ENCODE results near the gene RPGR.

The RPGR gene

GRCh38 chrX:38351346-38351745, 24.0 kb upstream of the RPGR start:
- Histone ChIP-seq H3K4me3 (ENCODE audit: low read length) (no peak overlapping the region), H2BK5ac (ENCODE audit: low read length) (no peak overlapping the region), H3K27ac (ENCODE audit: low read depth, low read length) (no peak overlapping the region), H3K36me3 (ENCODE audit: control insufficient read depth, insufficient read depth, low read length) (no peaks in the 10 kb centered on the region), H3K9ac (ENCODE audit: low read length) (no peak overlapping the region), H3K4me2 (ENCODE audit: low read length) (no peak overlapping the region), H3K27me3 (ENCODE audit: insufficient read depth, low read length, poor library complexity) (no peaks in the 10 kb centered on the region), H3K56ac (ENCODE audit: low read length) (no peak overlapping the region), H4K5ac (ENCODE audit: low read length) (no peak overlapping the region), H3K79me2 (ENCODE audit: control insufficient read depth, insufficient read depth, low read length) (no peaks in the 10 kb centered on the region), H2BK120ac (ENCODE audit: low read depth, low read length) (no peak overlapping the region), H4K8ac (ENCODE audit: low read depth, low read length) (no peak overlapping the region), H3K4ac (ENCODE audit: low read depth, low read length) (no peak overlapping the region), H3K79me1 (ENCODE audit: low read length) (no peaks in the 10 kb centered on the region), H3K18ac (ENCODE audit: low read length) (no peak overlapping the region), H3K23ac (ENCODE audit: low read length) (no peak overlapping the region), H2BK15ac (replicated peaks; ENCODE audit: low read depth) (no peak overlapping the region), H2AK5ac (ENCODE audit: low read length) (no peak overlapping the region), H3K4me1 (ENCODE audit: control insufficient read depth, low read depth, low read length) (no peaks in the 10 kb centered on the region)
- no peak for DNase-seq
- WGBS (ENCODE audit: extremely low coverage, insufficient coverage, low lambda C conversion rate): no CpG with 5 or more reads among the region's 3 CpGs

- Histone ChIP-seq H2BK120ac (ENCODE audit: low read depth, low read length) (no peak overlapping the region), H4K5ac (ENCODE audit: low read length) (no peak overlapping the region), H3K4me1 (ENCODE audit: control insufficient read depth, low read depth, low read length) (no peaks in the 10 kb centered on the region), H3K27me3 (ENCODE audit: insufficient read depth, low read length, poor library complexity) (no peaks in the 10 kb centered on the region), H3K4me2 (ENCODE audit: low read length) (no peak overlapping the region), H4K8ac (ENCODE audit: low read depth, low read length) (no peak overlapping the region), H3K79me1 (ENCODE audit: low read length) (no peaks in the 10 kb centered on the region), H3K18ac (ENCODE audit: low read length) (no peak overlapping the region), H3K4me3 (ENCODE audit: low read length) (no peak overlapping the region), H3K79me2 (ENCODE audit: control insufficient read depth, insufficient read depth, low read length) (no peaks in the 10 kb centered on the region), H3K4ac (ENCODE audit: low read depth, low read length) (no peak overlapping the region), H2AK5ac (ENCODE audit: low read length) (no peak overlapping the region), H2BK5ac (ENCODE audit: low read length) (no peak overlapping the region), H3K27ac (ENCODE audit: low read depth, low read length) (no peak overlapping the region), H3K23ac (ENCODE audit: low read length) (no peak overlapping the region), H3K9ac (ENCODE audit: low read length) (no peak overlapping the region), H2BK15ac (replicated peaks; ENCODE audit: low read depth) (no peak overlapping the region), H3K56ac (ENCODE audit: low read length) (no peak overlapping the region), H3K36me3 (ENCODE audit: control insufficient read depth, insufficient read depth, low read length) (no peaks in the 10 kb centered on the region)
- peak; percentile 60 for DNase-seq
- no CpG with 5 or more reads among the region's 2 CpGs for WGBS (ENCODE audit: extremely low coverage, insufficient coverage, low lambda C conversion rate)
Measured at GRCh38 chrX:38347136-38347535, 19.8 kb upstream of the RPGR start.

GRCh38 chrX:38346150-38346549, 18.8 kb upstream of the RPGR start:
- no peak overlapping the region for H3K56ac ChIP-seq (ENCODE audit: low read length)
- H3K27me3 ChIP-seq (ENCODE audit: insufficient read depth, low read length, poor library complexity): no peaks in the 10 kb centered on the region
- no peak overlapping the region for H3K4ac ChIP-seq (ENCODE audit: low read depth, low read length)
- H3K79me2 ChIP-seq (ENCODE audit: control insufficient read depth, insufficient read depth, low read length): no peaks in the 10 kb centered on the region
- no peak overlapping the region for H4K8ac ChIP-seq (ENCODE audit: low read depth, low read length)
- H3K4me1 ChIP-seq (ENCODE audit: control insufficient read depth, low read depth, low read length): no peaks in the 10 kb centered on the region
- no peak overlapping the region for H3K27ac ChIP-seq (ENCODE audit: low read depth, low read length)
- H4K5ac ChIP-seq (ENCODE audit: low read length): no peak overlapping the region
- H2AK5ac ChIP-seq (ENCODE audit: low read length): no peak overlapping the region
- H3K23ac ChIP-seq (ENCODE audit: low read length): no peak overlapping the region
- DNase-seq: no peak
- no peak overlapping the region for H3K18ac ChIP-seq (ENCODE audit: low read length)
- no peak overlapping the region for H3K9ac ChIP-seq (ENCODE audit: low read length)
- no peak overlapping the region for H2BK120ac ChIP-seq (ENCODE audit: low read depth, low read length)
- no CpG with 5 or more reads among the region's 5 CpGs for WGBS (ENCODE audit: extremely low coverage, insufficient coverage, low lambda C conversion rate)
- H2BK5ac ChIP-seq (ENCODE audit: low read length): no peak overlapping the region
- no peak overlapping the region for H3K4me2 ChIP-seq (ENCODE audit: low read length)
- no peak overlapping the region for H2BK15ac ChIP-seq (replicated peaks; ENCODE audit: low read depth)
- H3K36me3 ChIP-seq (ENCODE audit: control insufficient read depth, insufficient read depth, low read length): no peaks in the 10 kb centered on the region
- no peak overlapping the region for H3K4me3 ChIP-seq (ENCODE audit: low read length)
- no peaks in the 10 kb centered on the region for H3K79me1 ChIP-seq (ENCODE audit: low read length)

- H3K56ac ChIP-seq (ENCODE audit: low read length): no peak overlapping the region
- no peak for DNase-seq
- WGBS (ENCODE audit: extremely low coverage, insufficient coverage, low lambda C conversion rate): no CpG with 5 or more reads among the region's 2 CpGs
- H3K9ac ChIP-seq (ENCODE audit: low read length): no peak overlapping the region
- H3K27me3 ChIP-seq (ENCODE audit: insufficient read depth, low read length, poor library complexity): no peaks in the 10 kb centered on the region
- no peak overlapping the region for H2BK120ac ChIP-seq (ENCODE audit: low read depth, low read length)
- no peaks in the 10 kb centered on the region for H3K79me2 ChIP-seq (ENCODE audit: control insufficient read depth, insufficient read depth, low read length)
- no peak overlapping the region for H3K27ac ChIP-seq (ENCODE audit: low read depth, low read length)
- no peak overlapping the region for H3K4me2 ChIP-seq (ENCODE audit: low read length)
- H4K8ac ChIP-seq (ENCODE audit: low read depth, low read length): no peak overlapping the region
- H2AK5ac ChIP-seq (ENCODE audit: low read length): no peak overlapping the region
- H4K5ac ChIP-seq (ENCODE audit: low read length): no peak overlapping the region
- H3K79me1 ChIP-seq (ENCODE audit: low read length): no peaks in the 10 kb centered on the region
- no peak overlapping the region for H3K4ac ChIP-seq (ENCODE audit: low read depth, low read length)
- no peak overlapping the region for H3K4me3 ChIP-seq (ENCODE audit: low read length)
- H2BK15ac ChIP-seq (replicated peaks; ENCODE audit: low read depth): no peak overlapping the region
- H3K18ac ChIP-seq (ENCODE audit: low read length): no peak overlapping the region
- no peak overlapping the region for H2BK5ac ChIP-seq (ENCODE audit: low read length)
- H3K23ac ChIP-seq (ENCODE audit: low read length): no peak overlapping the region
- no peaks in the 10 kb centered on the region for H3K36me3 ChIP-seq (ENCODE audit: control insufficient read depth, insufficient read depth, low read length)
- H3K4me1 ChIP-seq (ENCODE audit: control insufficient read depth, low read depth, low read length): no peaks in the 10 kb centered on the region
Measured at GRCh38 chrX:38342853-38343778, 15.8 kb upstream of the RPGR start.

DNA sequence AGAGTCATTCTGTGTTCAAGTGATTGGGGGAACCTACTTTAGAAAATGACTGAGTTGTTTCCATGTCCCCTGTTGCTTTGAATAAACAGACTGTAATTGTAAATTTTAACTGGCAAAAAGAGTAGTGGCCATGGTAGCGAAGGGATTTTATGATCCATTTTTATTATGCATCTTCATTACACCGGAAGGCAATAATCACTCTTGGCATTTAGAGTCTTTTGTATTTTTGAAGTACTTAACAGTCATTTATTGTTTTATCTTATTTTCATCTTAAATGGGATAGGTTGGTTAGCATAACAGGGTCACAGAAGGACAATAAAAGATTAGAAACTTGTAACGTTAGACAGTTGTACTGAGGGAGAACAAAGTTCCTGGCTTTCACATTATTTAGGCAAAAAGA, 14.1 kb upstream of the RPGR start:
- no CpG with 5 or more reads among the region's 3 CpGs for WGBS (ENCODE audit: extremely low coverage, insufficient coverage, low lambda C conversion rate)
- H3K27ac ChIP-seq (ENCODE audit: low read depth, low read length): no peak overlapping the region
- no peak overlapping the region for H3K18ac ChIP-seq (ENCODE audit: low read length)
- H3K9ac ChIP-seq (ENCODE audit: low read length): no peak overlapping the region
- H3K4me1 ChIP-seq (ENCODE audit: control insufficient read depth, low read depth, low read length): no peaks in the 10 kb centered on the region
- no peak overlapping the region for H3K4me3 ChIP-seq (ENCODE audit: low read length)
- H2AK5ac ChIP-seq (ENCODE audit: low read length): no peak overlapping the region
- H3K56ac ChIP-seq (ENCODE audit: low read length): no peak overlapping the region
- no peak overlapping the region for H4K8ac ChIP-seq (ENCODE audit: low read depth, low read length)
- H3K23ac ChIP-seq (ENCODE audit: low read length): no peak overlapping the region
- no peak overlapping the region for H3K4ac ChIP-seq (ENCODE audit: low read depth, low read length)
- DNase-seq: no peak
- no peak overlapping the region for H3K4me2 ChIP-seq (ENCODE audit: low read length)
- H4K5ac ChIP-seq (ENCODE audit: low read length): no peak overlapping the region
- no peak overlapping the region for H2BK120ac ChIP-seq (ENCODE audit: low read depth, low read length)
- no peaks in the 10 kb centered on the region for H3K79me2 ChIP-seq (ENCODE audit: control insufficient read depth, insufficient read depth, low read length)
- H3K36me3 ChIP-seq (ENCODE audit: control insufficient read depth, insufficient read depth, low read length): no peaks in the 10 kb centered on the region
- H3K27me3 ChIP-seq (ENCODE audit: insufficient read depth, low read length, poor library complexity): no peaks in the 10 kb centered on the region
- H2BK5ac ChIP-seq (ENCODE audit: low read length): no peak overlapping the region
- no peak overlapping the region for H2BK15ac ChIP-seq (replicated peaks; ENCODE audit: low read depth)
- no peaks in the 10 kb centered on the region for H3K79me1 ChIP-seq (ENCODE audit: low read length)
